PC-3 (cell line): ENCODE results near the gene CD82. TPM values are rescaled to one million over a fixed set of nuclear protein-coding genes. Genes with fewer than 3 reads are reported as not detected.

Experiments
- ATAC-seq: fragments of 200-7000 bp; cut with Tn5 transposase; 2 replicates; pipeline ENCODE4 v1.9.1; 2020; ENCODE audit warnings: mild to moderate bottlenecking, moderate library complexity
- BruUV-seq: library from RNA; stranded (reverse); fragments of 400-500 nt; replicated peaks from 2 replicates; lab custom pipeline; 2021; lab: Mats Ljungman, UMichigan
- CTCF ChIA-PET: fragments of 300-600 bp; sonication (Branson Sonifier 250); formaldehyde crosslinking; loops from one replicate; lab custom pipeline; 2022; ENCODE audit warnings: antibody characterized with exemption; lab: Charles Lee
- POLR2A ChIA-PET: fragments of 300-600 bp; sonication (Branson Sonifier 250); formaldehyde crosslinking; loops from one replicate; lab custom pipeline; 2022; ENCODE audit warnings: antibody characterized with exemption; ENCODE audit not compliant: unreplicated experiment; lab: Charles Lee
- DNase-seq: peaks from one replicate; pipeline ENCODE4 v3.0.0-alpha.2; 2015
- H2AFZ ChIP-seq: fragments of 300-600 bp; sonication (generic); 2 replicates; pipeline ENCODE4 v1.6.0; 2016; ENCODE audit warnings: antibody characterized with exemption, low read length
- H3F3A ChIP-seq: fragments of 300-600 bp; sonication (generic); one replicate; pipeline ENCODE4 v1.6.0; 2017; ENCODE audit warnings: antibody characterized with exemption, low read length, control low read depth, mild to moderate bottlenecking; ENCODE audit not compliant: unreplicated experiment
- H3K27ac ChIP-seq: fragments of 300-600 bp; sonication (generic); 2 replicates; pipeline ENCODE4 v1.5.1; 2016; ENCODE audit warnings: mild to moderate bottlenecking, low read length
- H3K27me3 ChIP-seq: fragments of 300-600 bp; sonication (generic); 2 replicates; pipeline ENCODE4 v1.6.1; 2016; ENCODE audit warnings: low read length, mixed read lengths
- H3K36me3 ChIP-seq: fragments of 300-600 bp; sonication (generic); 2 replicates; pipeline ENCODE4 v1.6.1; 2016; ENCODE audit warnings: low read depth, mixed run types, low read length, mixed read lengths
- H3K4me1 ChIP-seq: fragments of 300-600 bp; sonication (generic); 2 replicates; pipeline ENCODE4 v1.5.1; 2016; ENCODE audit warnings: low read length; ENCODE audit not compliant: insufficient read depth
- H3K4me2 ChIP-seq: fragments of 300-600 bp; sonication (generic); 2 replicates; pipeline ENCODE4 v1.6.0; 2016; ENCODE audit warnings: low read length
- H3K4me3 ChIP-seq: fragments of 300-600 bp; sonication (generic); 2 replicates; pipeline ENCODE4 v1.5.1; 2016; ENCODE audit warnings: mild to moderate bottlenecking, low read length, mixed read lengths
- H3K79me2 ChIP-seq: fragments of 300-600 bp; sonication (generic); 2 replicates; pipeline ENCODE4 v1.6.1; 2017; ENCODE audit warnings: low read length, mixed read lengths
- H3K9ac ChIP-seq: fragments of 300-600 bp; sonication (generic); 2 replicates; pipeline ENCODE4 v1.6.0; 2016; ENCODE audit warnings: mild to moderate bottlenecking, low read length
- H3K9me2 ChIP-seq: fragments of 300-600 bp; sonication (generic); replicated peaks from 2 replicates; pipeline ENCODE4 v1.6.1; 2016; ENCODE audit warnings: mixed run types, low read length, mixed read lengths
- H3K9me3 ChIP-seq: fragments of 300-600 bp; sonication (generic); 2 replicates; pipeline ENCODE4 v1.6.1; 2016; ENCODE audit warnings: low read length, mixed read lengths
- H4K20me1 ChIP-seq: fragments of 300-600 bp; sonication (generic); 2 replicates; pipeline ENCODE4 v1.6.1; 2016; ENCODE audit warnings: low read length, mixed read lengths
- EZH2 ChIP-seq: fragments of 300-600 bp; sonication (generic); IDR thresholded peaks from one replicate; pipeline ENCODE4 v1.6.1; 2017; ENCODE audit warnings: antibody characterized with exemption, mild to moderate bottlenecking, low read length; ENCODE audit not compliant: unreplicated experiment
- EZH2phosphoT487 ChIP-seq: fragments of 300-600 bp; sonication (generic); IDR thresholded peaks from 2 replicates; pipeline ENCODE4 v1.6.1; 2018; ENCODE audit warnings: mild to moderate bottlenecking, antibody characterized with exemption, low read length, borderline replicate concordance
- intact Hi-C: fragments of 100-400 bp; cut with micrococcal nuclease; formaldehyde crosslinking; loops from 2 replicates; pipeline ENCODE4 v1.9.0; 2023
- total RNA-seq: library from RNA; depleted of rRNA; stranded (reverse); fragments of >200 nt; gene quantifications from 2 replicates; pipeline ENCODE4 v1.2.3, GENCODE V29; 2014
- TF ChIP-seq, protein P1 (sequence below): fragments of 300-600 bp; sonication (generic); conservative IDR thresholded peaks from 2 replicates; pipeline ENCODE4 v1.5.1; 2017; ENCODE audit warnings: antibody characterized with exemption, low read depth, mild to moderate bottlenecking, low read length

The CD82 gene
- total RNA-seq, 1 experiment from 2014 or later: 5.0 TPM

- Histone ChIP-seq H3K4me1 (no peaks in the 10 kb centered on the region), H3K9me3 (no peaks in the 10 kb centered on the region), H3K4me2 (no peak overlapping the region), H3F3A (no peaks in the 10 kb centered on the region), H4K20me1 (no peaks in the 10 kb centered on the region), H3K4me3 (no peak overlapping the region), H3K9me2 (no peaks in the 10 kb centered on the region), H3K79me2 (no peaks in the 10 kb centered on the region), H3K9ac (no peak overlapping the region), H3K27ac (no peak overlapping the region), H2AFZ (no peak overlapping the region), H3K36me3 (no peaks in the 10 kb centered on the region), H3K27me3 (peaks cover 3% of the 10 kb centered on the region; the same call in 1 of the 2 replicates)
- no peak for DNase-seq
- ATAC-seq: no peak
- TF ChIP-seq, protein P1, sequence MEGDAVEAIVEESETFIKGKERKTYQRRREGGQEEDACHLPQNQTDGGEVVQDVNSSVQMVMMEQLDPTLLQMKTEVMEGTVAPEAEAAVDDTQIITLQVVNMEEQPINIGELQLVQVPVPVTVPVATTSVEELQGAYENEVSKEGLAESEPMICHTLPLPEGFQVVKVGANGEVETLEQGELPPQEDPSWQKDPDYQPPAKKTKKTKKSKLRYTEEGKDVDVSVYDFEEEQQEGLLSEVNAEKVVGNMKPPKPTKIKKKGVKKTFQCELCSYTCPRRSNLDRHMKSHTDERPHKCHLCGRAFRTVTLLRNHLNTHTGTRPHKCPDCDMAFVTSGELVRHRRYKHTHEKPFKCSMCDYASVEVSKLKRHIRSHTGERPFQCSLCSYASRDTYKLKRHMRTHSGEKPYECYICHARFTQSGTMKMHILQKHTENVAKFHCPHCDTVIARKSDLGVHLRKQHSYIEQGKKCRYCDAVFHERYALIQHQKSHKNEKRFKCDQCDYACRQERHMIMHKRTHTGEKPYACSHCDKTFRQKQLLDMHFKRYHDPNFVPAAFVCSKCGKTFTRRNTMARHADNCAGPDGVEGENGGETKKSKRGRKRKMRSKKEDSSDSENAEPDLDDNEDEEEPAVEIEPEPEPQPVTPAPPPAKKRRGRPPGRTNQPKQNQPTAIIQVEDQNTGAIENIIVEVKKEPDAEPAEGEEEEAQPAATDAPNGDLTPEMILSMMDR: no peak
- no peak for TF ChIP-seq EZH2
- no peak for TF ChIP-seq EZH2phosphoT487
- ChIA-PET POLR2A (no interaction called here), CTCF (interaction anchor here (0.9 kb wide), 1 partner anchor 11 kb away, joined by 4 read pairs; no protein-coding TSS in a partner anchor)
- intact Hi-C loops: no loop called here
- no TSS peak for BruUV-seq
These were observed 30.1 kb upstream of the CD82 start for GRCh38 chr11:44535191-44535980.

- Histone ChIP-seq H3K9ac (no peak overlapping the region), H3F3A (no peaks in the 10 kb centered on the region), H3K27ac (no peak overlapping the region), H4K20me1 (no peaks in the 10 kb centered on the region), H3K9me3 (no peaks in the 10 kb centered on the region), H3K79me2 (no peaks in the 10 kb centered on the region), H3K27me3 (peaks cover 3% of the 10 kb centered on the region; the same call in 1 of the 2 replicates), H3K36me3 (no peaks in the 10 kb centered on the region), H3K4me2 (no peak overlapping the region), H3K4me3 (no peak overlapping the region), H2AFZ (no peak overlapping the region), H3K4me1 (no peaks in the 10 kb centered on the region), H3K9me2 (no peaks in the 10 kb centered on the region)
- TF ChIP-seq, protein P1: no peak
- no peak for TF ChIP-seq EZH2phosphoT487
- no peak for TF ChIP-seq EZH2
- ChIA-PET POLR2A (no interaction called here), CTCF (no interaction called here)
- intact Hi-C loops: no loop called here
- ATAC-seq (no peak), DNase-seq (no peak)
- BruUV-seq: no TSS peak
These were observed 28.5 kb upstream of the CD82 start for GRCh38 chr11:44536788-44537516.
